Suprapubic skin (tissue), 4 donors: Measurements from ENCODE around the gene DPP10. TPM values are rescaled to one million over a fixed set of nuclear protein-coding genes. Genes with fewer than 3 reads are reported as not detected.

Source experiments
- DNase-seq, 2 donors: peaks; one replicate each; pipeline ENCODE4 v3.0.0-alpha.2; 2019; ENCODE audit warnings: low spot score in 2 of 2
- H3K27ac ChIP-seq: fragments of 200-600 bp; sonication (generic); one replicate; pipeline ENCODE4 v1.5.1; 2019
- H3K27me3 ChIP-seq: fragments of 200-600 bp; sonication (generic); one replicate; pipeline ENCODE4 v1.5.1; 2019
- H3K36me3 ChIP-seq: fragments of 200-600 bp; sonication (generic); one replicate; pipeline ENCODE4 v1.5.1; 2019
- H3K4me1 ChIP-seq: fragments of 200-600 bp; sonication (generic); one replicate; pipeline ENCODE4 v1.5.1; 2019
- H3K4me3 ChIP-seq: fragments of 200-600 bp; sonication (generic); one replicate; pipeline ENCODE4 v1.5.1; 2019; ENCODE audit warnings: mild to moderate bottlenecking
- H3K9me3 ChIP-seq: fragments of 200-600 bp; sonication (generic); one replicate; pipeline ENCODE4 v1.5.1; 2019
- CTCF ChIP-seq, 2 donors: fragments of 200-600 bp in 1 of 2; fragments of 450-650 bp in 1 of 2; sonication (generic) in 1 of 2; IDR thresholded peaks; one replicate each; pipeline ENCODE4 v1.5.1; 2016 to 2019; ENCODE audit warnings: antibody characterized with exemption in 2 of 2, mild to moderate bottlenecking in 1 of 2, moderate library complexity in 1 of 2
- EP300 ChIP-seq: sonication (generic); formaldehyde crosslinking; IDR thresholded peaks from one replicate; pipeline ENCODE4 v1.6.1; 2017; ENCODE audit warnings: antibody characterized with exemption
- POLR2A ChIP-seq, 2 donors: fragments of 450-650 bp; IDR thresholded peaks; one replicate each; pipeline ENCODE4 v1.6.1; 2017; ENCODE audit warnings: antibody characterized with exemption in 2 of 2, mild to moderate bottlenecking in 2 of 2, moderate library complexity in 2 of 2
- POLR2AphosphoS5 ChIP-seq, 3 donors: sonication (generic); formaldehyde crosslinking; IDR thresholded peaks; one replicate each; pipeline ENCODE4 v1.6.1; 2017; ENCODE audit warnings: antibody characterized with exemption in 3 of 3
- WGBS: methylation state at CpG from one replicate; pipeline ENCODE4 v1.1.5; 2018; 5-methylcytosine and 5-hydroxymethylcytosine counted together
- total RNA-seq, 4 donors: library from RNA; depleted of rRNA; stranded (reverse); fragments of >200 nt; gene quantifications; one replicate each; pipeline ENCODE4 v1.1.0, GENCODE V29; 2016

The DPP10 gene
- total RNA-seq, 4 donors from 2014 or later: 0.68 to 1.4 TPM; not detected in 2

GRCh38 chr2:114525955-114526354 lies 83.5 kb downstream of the DPP10 start:
- no peak for DNase-seq
- WGBS: 85% methylated on average over 4 of the region's 4 CpGs
- no peaks in the 10 kb centered on the region for H3K36me3 ChIP-seq

GRCh38 chr2:114526841-114527240 lies 84.4 kb downstream of the DPP10 start:
- WGBS: 86% methylated on average over 1 of the region's 1 CpG

More at GRCh38 chr2:114525955-114526354, 83.5 kb downstream of the DPP10 start:
- no peak for TF ChIP-seq CTCF (IDR thresholded peaks at IDR 0.05)
- TF ChIP-seq POLR2A (IDR thresholded peaks at IDR 0.05): no peak
- no peak for TF ChIP-seq POLR2AphosphoS5 (IDR thresholded peaks at IDR 0.05)
- Histone ChIP-seq H3K27me3 (no peaks in the 10 kb centered on the region), H3K27ac (no peak overlapping the region), H3K4me1 (no peaks in the 10 kb centered on the region), H3K4me3 (no peak overlapping the region), H3K9me3 (no peaks in the 10 kb centered on the region)

GRCh38 chr2:114527330-114527983 lies 85.0 kb downstream of the DPP10 start:
- TF ChIP-seq POLR2AphosphoS5 (IDR thresholded peaks at IDR 0.05): no peak
- H3K9me3 ChIP-seq: no peaks in the 10 kb centered on the region

More at GRCh38 chr2:114526841-114527240, 84.4 kb downstream of the DPP10 start:
- H3K4me1 ChIP-seq: no peaks in the 10 kb centered on the region
- TF ChIP-seq POLR2A (IDR thresholded peaks at IDR 0.05): no peak
- no peak for TF ChIP-seq CTCF (IDR thresholded peaks at IDR 0.05)
- no peak for TF ChIP-seq EP300
- no peak for TF ChIP-seq POLR2AphosphoS5 (IDR thresholded peaks at IDR 0.05)
- H3K4me3 ChIP-seq: no peak overlapping the region
- no peaks in the 10 kb centered on the region for H3K9me3 ChIP-seq
- no peaks in the 10 kb centered on the region for H3K36me3 ChIP-seq
- H3K27me3 ChIP-seq: no peaks in the 10 kb centered on the region
- no peak for DNase-seq
- no peak overlapping the region for H3K27ac ChIP-seq

GRCh38 chr2:114534116-114535084 lies 92.0 kb downstream of the DPP10 start:
- TF ChIP-seq POLR2AphosphoS5 (IDR thresholded peaks at IDR 0.05): no peak
- no peak for TF ChIP-seq CTCF (IDR thresholded peaks at IDR 0.05)
- no peak for TF ChIP-seq POLR2A (IDR thresholded peaks at IDR 0.05)
- no peak for TF ChIP-seq EP300
- no peaks in the 10 kb centered on the region for H3K36me3 ChIP-seq
- WGBS: 53% methylated on average over 3 of the region's 3 CpGs

More at GRCh38 chr2:114527330-114527983, 85.0 kb downstream of the DPP10 start:
- Histone ChIP-seq H3K4me1 (no peaks in the 10 kb centered on the region), H3K36me3 (no peaks in the 10 kb centered on the region), H3K27me3 (no peaks in the 10 kb centered on the region), H3K27ac (no peak overlapping the region), H3K4me3 (no peak overlapping the region)
- WGBS: 74% methylated on average over 9 of the region's 9 CpGs
- DNase-seq: no peak

GRCh38 chr2:114537777-114538176 lies 95.3 kb downstream of the DPP10 start:
- H3K4me3 ChIP-seq: no peak overlapping the region
- H3K27me3 ChIP-seq: no peaks in the 10 kb centered on the region
- TF ChIP-seq CTCF (IDR thresholded peaks at IDR 0.05) (no peak), POLR2A (IDR thresholded peaks at IDR 0.05) (no peak), EP300 (no peak), POLR2AphosphoS5 (IDR thresholded peaks at IDR 0.05) (no peak)
- no peaks in the 10 kb centered on the region for H3K9me3 ChIP-seq
- WGBS: 77% methylated on average over 1 of the region's 1 CpG
- H3K4me1 ChIP-seq: peaks cover under 1% of the 10 kb centered on the region
- no peaks in the 10 kb centered on the region for H3K36me3 ChIP-seq
- no peak overlapping the region for H3K27ac ChIP-seq
- no peak for DNase-seq

More at GRCh38 chr2:114534116-114535084, 92.0 kb downstream of the DPP10 start:
- no peak for DNase-seq
- no peaks in the 10 kb centered on the region for H3K27me3 ChIP-seq
- no peak overlapping the region for H3K4me3 ChIP-seq
- H3K27ac ChIP-seq: no peak overlapping the region
- no peaks in the 10 kb centered on the region for H3K4me1 ChIP-seq
- no peaks in the 10 kb centered on the region for H3K9me3 ChIP-seq
